ENCODE results near the gene FUT7. TPM values are rescaled to one million over a fixed set of nuclear protein-coding genes. Genes with fewer than 3 reads are reported as not detected.

Gene FUT7
- total and polyA plus RNA-seq, 2 of the 8 experiments (the other 6 are each of a cell fraction or from before 2014, with no cell fraction given): not detected

DNA sequence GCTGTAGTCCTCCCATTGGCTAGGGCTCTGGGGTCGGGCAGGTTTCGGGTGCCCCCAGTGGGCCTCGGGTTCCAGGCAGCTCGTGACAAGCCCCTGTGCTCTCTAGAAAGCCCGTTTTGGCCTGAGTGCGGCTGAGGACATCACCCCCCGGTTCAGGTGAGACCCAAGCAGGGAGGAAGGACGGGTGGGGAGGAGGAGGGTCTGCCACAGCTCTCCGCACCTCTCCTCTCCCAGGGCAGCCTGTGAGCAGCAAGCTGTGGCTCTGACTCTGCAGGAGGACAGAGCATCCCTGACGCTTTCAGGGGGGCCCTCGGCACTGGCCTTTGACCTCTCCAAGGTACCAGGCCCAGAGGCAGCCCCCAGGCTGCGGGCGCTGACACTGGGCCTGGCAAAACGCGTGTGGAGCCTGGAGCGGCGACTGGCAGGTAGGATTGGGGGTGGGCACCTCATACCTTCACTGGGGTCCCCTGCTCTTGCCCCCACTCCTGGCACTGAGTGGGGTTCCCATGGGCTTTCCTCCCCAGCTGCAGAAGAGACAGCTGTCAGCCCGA is 39.0 kb downstream of the FUT7 start:
- Histone ChIP-seq H2BK15ac (ENCODE audit: low read length) (no peak overlapping the region), H4K91ac (replicated peaks; ENCODE audit: insufficient read length, low read length) (no peak overlapping the region), H3K23ac (ENCODE audit: insufficient read length) (no peak overlapping the region), H2BK5ac (ENCODE audit: low read depth, low read length) (peak overlapping the region; percentile 44; the same call in 1 of the 2 replicates), H3K36me3 (ENCODE audit: control insufficient read depth in 2 of 4, insufficient read depth in 4 of 4, low read length in 3 of 4) (peaks cover 0 to 2% (median 0%) of the 10 kb centered on the region in 4 experiments; a peak in 1 of 8 replicates), H2AK5ac (ENCODE audit: low read depth, low read length) (no peak overlapping the region), H3K14ac (ENCODE audit: insufficient read length) (no peak overlapping the region), H3K27ac (ENCODE audit: low read depth, low read length) (no peak overlapping the region), H3K4me1 (replicated peaks in 1 of 4; ENCODE audit: control insufficient read depth in 3 of 4, insufficient read depth in 4 of 4, low read length in 3 of 4) (peaks cover 0 to 20% (median 11%) of the 10 kb centered on the region in 4 experiments; a peak in 6 of 7 replicates), H2BK12ac (ENCODE audit: low read depth, low read length) (no peak overlapping the region), H4K20me1 (replicated peaks in 1 of 2; ENCODE audit: control insufficient read depth in 1 of 2, insufficient read depth in 2 of 2, low read length in 2 of 2) (peaks cover 0 to 2% of the 10 kb centered on the region in 2 experiments), H3K18ac (ENCODE audit: extremely low read depth, low read length) (no peak overlapping the region), H3K23me2 (ENCODE audit: low read depth, low read length) (peaks cover 17% of the 10 kb centered on the region), H3K27me3 (replicated peaks in 1 of 4; ENCODE audit: control insufficient read depth in 3 of 4, extremely low read depth in 1 of 4, insufficient read depth in 3 of 4, low read length in 3 of 4) (peaks cover 0 to 13% (median 10%) of the 10 kb centered on the region in 4 experiments; a peak in 3 of 7 replicates), H2AFZ (ENCODE audit: low read length) (no peak overlapping the region), H2BK120ac (replicated peaks; ENCODE audit: low read depth, low read length) (no peak overlapping the region), H3K9ac (replicated peaks in 1 of 4; ENCODE audit: extremely low read depth in 1 of 4, low read depth in 3 of 4, low read length in 3 of 4) (peak overlapping the region in 1 of 4 experiments; percentile 52; a peak in 4 of 7 replicates), H3K4me2 (ENCODE audit: insufficient read depth in 1 of 2, low read depth in 2 of 2, low read length in 2 of 2) (peak overlapping the region; percentile 75 to 82), H3K56ac (replicated peaks; ENCODE audit: insufficient read length, low read depth, low read length) (no peak overlapping the region), H4K8ac (ENCODE audit: extremely low read depth, insufficient read depth, low read length) (peak overlapping the region; percentile 65; the same call in 1 of the 2 replicates), H3K79me1 (ENCODE audit: low read depth, low read length) (no peaks in the 10 kb centered on the region), H3K9me3 (ENCODE audit: insufficient read depth in 2 of 2, low read depth in 1 of 2, low read length in 1 of 2) (peaks cover 6% of the 10 kb centered on the region in 2 experiments; a peak in 2 of 4 replicates), H2BK20ac (ENCODE audit: low read length) (no peak overlapping the region), H3K4ac (replicated peaks; ENCODE audit: insufficient read length, low read depth, low read length) (no peak overlapping the region), H4K5ac (ENCODE audit: insufficient read length, low read depth, low read length) (no peak overlapping the region), H3K79me2 (ENCODE audit: control insufficient read depth in 1 of 2, insufficient read depth in 2 of 2, low read length in 2 of 2) (no peaks in the 10 kb centered on the region), H3K4me3 (ENCODE audit: extremely low read depth in 1 of 4, insufficient read depth in 2 of 4, low read depth in 3 of 4, low read length in 4 of 4) (peak overlapping the region; percentile 46 to 89 (median 74))
- FAIRE-seq (no peak), DNase-seq (ENCODE audit: low read depth in 1 of 2, low spot score in 2 of 2) (no peak)
- 50% methylated on average over 18 of the region's 18 CpGs; no CpG with 5 or more reads in 1 of the 2 experiments for WGBS, 2 experiments (ENCODE audit: extremely low coverage in 1 of 2, insufficient coverage in 1 of 2, insufficient read length in 1 of 2, insufficient replicate concordance in 2 of 2, low coverage in 1 of 2, low lambda C conversion rate in 2 of 2, missing lambda C conversion rate in 1 of 2)
- ChIA-PET POLR2A (ENCODE audit: partially characterized antibody) (interaction anchor here (0.7 to 1.7 kb wide), 6 partner anchors 15 to 225 kb away, joined by 3 to 4 read pairs (median 4); no protein-coding TSS in a partner anchor), CTCF (ENCODE audit: partially characterized antibody) (interaction anchor here (0.8 to 6.3 kb wide), 14 partner anchors 11 to 223 kb away, joined by 3 to 31 read pairs (median 4); partner anchors contain the start of genes ABCA2, FUT7 and PTGDS)
- TF ChIP-seq RXRA (IDR thresholded peaks at IDR 0.05; ENCODE audit: insufficient read depth, low read depth, low read length) (no peak), CREB1 (IDR thresholded peaks at IDR 0.05) (0 out of 2 replicates have a peak, but pooled peaks have one; percentile 0)
